Measurements from ENCODE around the gene LRRN3. TPM values are rescaled to one million over a fixed set of nuclear protein-coding genes. Genes with fewer than 3 reads are reported as not detected.

The LRRN3 gene
- total and polyA plus RNA-seq, 5 donors from 2014 or later = 1.3 to 2.3 (median 1.7) TPM

GRCh38 chr7:111172564-111173257 lies 81.8 kb downstream of the LRRN3 start:
- Histone ChIP-seq H3K9me3 (ENCODE audit: control insufficient read depth in 2 of 2, low read length in 2 of 2) (no peaks in the 10 kb centered on the region), H3K4me1 (ENCODE audit: control insufficient read depth, insufficient read depth, low read length, poor library complexity, severe bottlenecking) (no peaks in the 10 kb centered on the region), H3K36me3 (ENCODE audit: control insufficient read depth, insufficient read depth, low read length) (no peaks in the 10 kb centered on the region), H3K27ac (ENCODE audit: insufficient read depth, low read length, poor library complexity, severe bottlenecking) (no peak overlapping the region), H3K27me3 (ENCODE audit: control insufficient read depth, insufficient read depth, low read length) (no peaks in the 10 kb centered on the region), H3K4me3 (ENCODE audit: low read depth, low read length) (no peak overlapping the region)
- no peaks in the 10 kb centered on the region for H3K27me3 Mint-ChIP-seq
- ATAC-seq (ENCODE audit: low read depth in 2 of 2) (no peak), DNase-seq (no peak)
- peaks cover 4% of the 10 kb centered on the region for H3K36me3 Mint-ChIP-seq
- H3K4me3 Mint-ChIP-seq = no peak overlapping the region
- no peak overlapping the region for H3K27ac Mint-ChIP-seq
- peaks cover 5 to 14% (median 11%) of the 10 kb centered on the region in 4 donors for H3K4me1 Mint-ChIP-seq
- no peaks in the 10 kb centered on the region for H3K9me3 Mint-ChIP-seq

- Histone ChIP-seq H3K4me3 (ENCODE audit: low read depth, low read length) (no peak overlapping the region), H3K9me3 (ENCODE audit: control insufficient read depth in 2 of 2, low read length in 2 of 2) (no peaks in the 10 kb centered on the region), H3K4me1 (ENCODE audit: control insufficient read depth, insufficient read depth, low read length, poor library complexity, severe bottlenecking) (no peaks in the 10 kb centered on the region), H3K27me3 (ENCODE audit: control insufficient read depth, insufficient read depth, low read length) (no peaks in the 10 kb centered on the region), H3K27ac (ENCODE audit: insufficient read depth, low read length, poor library complexity, severe bottlenecking) (no peak overlapping the region), H3K36me3 (ENCODE audit: control insufficient read depth, insufficient read depth, low read length) (no peaks in the 10 kb centered on the region)
- no peaks in the 10 kb centered on the region for H3K9me3 Mint-ChIP-seq
- no peak overlapping the region for H3K27ac Mint-ChIP-seq
- no peak overlapping the region for H3K4me3 Mint-ChIP-seq
- no peaks in the 10 kb centered on the region for H3K27me3 Mint-ChIP-seq
- peaks cover 4% of the 10 kb centered on the region for H3K36me3 Mint-ChIP-seq
- DNase-seq = no peak
- ATAC-seq (ENCODE audit: low read depth in 2 of 2) = no peak
- H3K4me1 Mint-ChIP-seq = peaks cover 5 to 14% (median 11%) of the 10 kb centered on the region in 4 donors
Observed at GRCh38 chr7:111173528-111173927, 82.6 kb downstream of the LRRN3 start.

GRCh38 chr7:111173990-111174389 lies 83.1 kb downstream of the LRRN3 start:
- Mint-ChIP-seq H3K27ac (no peak overlapping the region), H3K4me1 (peaks cover 5 to 14% (median 11%) of the 10 kb centered on the region in 4 donors), H3K36me3 (peaks cover 7% of the 10 kb centered on the region), H3K27me3 (no peaks in the 10 kb centered on the region), H3K4me3 (no peak overlapping the region), H3K9me3 (no peaks in the 10 kb centered on the region)
- DNase-seq = no peak
- no peaks in the 10 kb centered on the region for H3K27me3 ChIP-seq (ENCODE audit: control insufficient read depth, insufficient read depth, low read length)
- no peak for ATAC-seq (ENCODE audit: low read depth in 2 of 2)
- H3K9me3 ChIP-seq (ENCODE audit: control insufficient read depth in 2 of 2, low read length in 2 of 2) = no peaks in the 10 kb centered on the region
- H3K27ac ChIP-seq (ENCODE audit: insufficient read depth, low read length, poor library complexity, severe bottlenecking) = no peak overlapping the region
- no peaks in the 10 kb centered on the region for H3K36me3 ChIP-seq (ENCODE audit: control insufficient read depth, insufficient read depth, low read length)
- no peak overlapping the region for H3K4me3 ChIP-seq (ENCODE audit: low read depth, low read length)
- no peaks in the 10 kb centered on the region for H3K4me1 ChIP-seq (ENCODE audit: control insufficient read depth, insufficient read depth, low read length, poor library complexity, severe bottlenecking)

GRCh38 chr7:111174510-111174909 lies 83.6 kb downstream of the LRRN3 start:
- H3K4me3 Mint-ChIP-seq = no peak overlapping the region

More at GRCh38 chr7:111174510-111174909, 83.6 kb downstream of the LRRN3 start:
- H3K9me3 ChIP-seq (ENCODE audit: control insufficient read depth in 2 of 2, low read length in 2 of 2) = no peaks in the 10 kb centered on the region
- H3K36me3 ChIP-seq (ENCODE audit: control insufficient read depth, insufficient read depth, low read length) = no peaks in the 10 kb centered on the region
- H3K27ac Mint-ChIP-seq = peak overlapping the region in 1 of 3 donors; percentile 61
- no peaks in the 10 kb centered on the region for H3K27me3 ChIP-seq (ENCODE audit: control insufficient read depth, insufficient read depth, low read length)
- ATAC-seq (ENCODE audit: low read depth in 2 of 2) (no peak), DNase-seq (no peak)
- H3K27me3 Mint-ChIP-seq = no peaks in the 10 kb centered on the region
- no peaks in the 10 kb centered on the region for H3K9me3 Mint-ChIP-seq
- peaks cover 4% of the 10 kb centered on the region for H3K36me3 Mint-ChIP-seq
- no peak overlapping the region for H3K4me3 ChIP-seq (ENCODE audit: low read depth, low read length)
- no peak overlapping the region for H3K27ac ChIP-seq (ENCODE audit: insufficient read depth, low read length, poor library complexity, severe bottlenecking)
- peaks cover 5 to 14% (median 11%) of the 10 kb centered on the region in 4 donors for H3K4me1 Mint-ChIP-seq
- no peaks in the 10 kb centered on the region for H3K4me1 ChIP-seq (ENCODE audit: control insufficient read depth, insufficient read depth, low read length, poor library complexity, severe bottlenecking)
